SK-MEL-5 (cell line): Measurements from ENCODE around the gene LGALS4. TPM values are rescaled to one million over a fixed set of nuclear protein-coding genes. Genes with fewer than 3 reads are reported as not detected.
"Not testable (repeated sequence)": the region's sequence is repeated elsewhere in the genome, so short reads cannot be mapped to it uniquely, and the experiment has no call there.

ENCODE experiments used
- DNase-seq: peaks from one replicate; pipeline ENCODE4 v3.0.0-alpha.2; 2016; ENCODE audit warnings: low read depth, low spot score
- in situ Hi-C: cut with HindIII; loops from 2 replicates; pipeline ENCODE4 v1.10.0; 2016; ENCODE audit warnings: low sequenced_read_pairs, high pct_unique_total_duplicates, low pct_unique_long_range_greater_than_20kb
- total RNA-seq: library from RNA; depleted of rRNA; stranded (reverse); fragments of >200 nt; shearing (Covaris generic); gene quantifications from 2 replicates; pipeline ENCODE4 v1.2.3, GENCODE V29; 2014

Gene LGALS4
- total RNA-seq, 1 experiment from 2014 or later: not detected

GRCh38 chr19:38788478-38789243 is 24.1 kb downstream of the LGALS4 start, which contains the start of gene LGALS7B:
Gene LGALS7B (plus strand): TSS chr19:38789200. CDS start chr19:38789227, 27 bp downstream.
- no peak for DNase-seq
- in situ Hi-C loops: no loop called here

GRCh38 chr19:38786572-38787265 is 26.0 kb downstream of the LGALS4 start:
- in situ Hi-C loops: no loop called here
- DNase-seq: no peak

GRCh38 chr19:38786061-38786460 is 26.7 kb downstream of the LGALS4 start:
- DNase-seq, in situ Hi-C loops: not testable (repeated sequence)

GRCh38 chr19:38785187-38785699 is 27.5 kb downstream of the LGALS4 start:
- no peak for DNase-seq
- in situ Hi-C loops: no loop called here

- in situ Hi-C loops: no loop called here
- no peak for DNase-seq
Measured at GRCh38 chr19:38784224-38784623, 28.5 kb downstream of the LGALS4 start.

GRCh38 chr19:38782212-38782611 is 30.5 kb downstream of the LGALS4 start:
- DNase-seq, in situ Hi-C loops: not testable (repeated sequence)

- in situ Hi-C loops: no loop called here
- DNase-seq: no peak
Measured at GRCh38 chr19:38781058-38781457, 31.7 kb downstream of the LGALS4 start.

GRCh38 chr19:38780443-38780842 is 32.3 kb downstream of the LGALS4 start:
- DNase-seq: no peak
- in situ Hi-C loops: no loop called here

- DNase-seq: no peak
- in situ Hi-C loops: no loop called here
Measured at GRCh38 chr19:38778733-38779132, 34.0 kb downstream of the LGALS4 start.

- DNase-seq: no peak
- in situ Hi-C loops: no loop called here
Measured at GRCh38 chr19:38774181-38774950, 38.4 kb downstream of the LGALS4 start.

- no peak for DNase-seq
- in situ Hi-C loops: no loop called here
Measured at GRCh38 chr19:38773469-38774177, 39.1 kb downstream of the LGALS4 start, which contains the start of gene LGALS7. Gene LGALS7 (minus strand): TSS chr19:38773517. CDS start chr19:38773492, 25 bp downstream.

- DNase-seq, in situ Hi-C loops: not testable (repeated sequence)
Measured at GRCh38 chr19:38771569-38771968, 41.2 kb downstream of the LGALS4 start.

GRCh38 chr19:38770949-38771275 is 41.8 kb downstream of the LGALS4 start:
- DNase-seq, in situ Hi-C loops: not testable (repeated sequence)

- DNase-seq, in situ Hi-C loops: not testable (repeated sequence)
Measured at GRCh38 chr19:38770228-38770948, 42.4 kb downstream of the LGALS4 start.

- in situ Hi-C loops: no loop called here
- DNase-seq: no peak
Measured at GRCh38 chr19:38769635-38770211, 43.0 kb downstream of the LGALS4 start.

- in situ Hi-C loops: no loop called here
- no peak for DNase-seq
Measured at GRCh38 chr19:38766276-38767047, 46.3 kb downstream of the LGALS4 start.
